ENCODE measurements around the gene REXO5. TPM values are rescaled to one million over a fixed set of nuclear protein-coding genes. Genes with fewer than 3 reads are reported as not detected.

REXO5 gene
- total RNA-seq, 4 donors from 2014 or later = 0.78 to 3.6 (median 1.8) TPM

Small RNA genes lying within 50 kb of the gene (small RNA-seq; reads per million reads assigned to genes)
- gene RF00618 (not detected), gene RNU6-944P (not detected)

Other genes with a start within 250 kb of the REXO5 start
- 1 to 10 TPM in 1 of 4 donors, under 1 TPM in 2, not detected in 1; 0.27 to 2.3 (median 0.33) TPM for gene ACSM2B, start 230.2 kb upstream of the REXO5 start, total RNA-seq
- 1 to 10 TPM in 3 of 4 donors, not detected in 1; 1.2 to 2.3 (median 1.3) TPM for gene ACSM1, start 108.8 kb upstream of the REXO5 start, total RNA-seq
- 100 to 1,000 TPM in 1 of 4 donors, 10 to 100 TPM in 3; 76.7 to 107 (median 82.1) TPM for gene THUMPD1, start 64.7 kb upstream of the REXO5 start, total RNA-seq
- 1 to 10 TPM in 3 of 4 donors, not detected in 1; 1.2 to 1.7 (median 1.6) TPM for gene ACSM3, start 42.5 kb upstream of the REXO5 start, total RNA-seq
- gene ERI2, start 55 bp upstream of the REXO5 start, total RNA-seq = 10 to 100 TPM; 22.2 to 31.4 (median 25.3) TPM
- gene DCUN1D3, start 93.8 kb downstream of the REXO5 start, total RNA-seq = 10 to 100 TPM; 10.3 to 13.7 (median 11.8) TPM
- 10 to 100 TPM; 32.8 to 43.7 (median 41.0) TPM for gene LYRM1, start 94.2 kb downstream of the REXO5 start, total RNA-seq